ENCODE results near the gene WDR38.

DNA sequence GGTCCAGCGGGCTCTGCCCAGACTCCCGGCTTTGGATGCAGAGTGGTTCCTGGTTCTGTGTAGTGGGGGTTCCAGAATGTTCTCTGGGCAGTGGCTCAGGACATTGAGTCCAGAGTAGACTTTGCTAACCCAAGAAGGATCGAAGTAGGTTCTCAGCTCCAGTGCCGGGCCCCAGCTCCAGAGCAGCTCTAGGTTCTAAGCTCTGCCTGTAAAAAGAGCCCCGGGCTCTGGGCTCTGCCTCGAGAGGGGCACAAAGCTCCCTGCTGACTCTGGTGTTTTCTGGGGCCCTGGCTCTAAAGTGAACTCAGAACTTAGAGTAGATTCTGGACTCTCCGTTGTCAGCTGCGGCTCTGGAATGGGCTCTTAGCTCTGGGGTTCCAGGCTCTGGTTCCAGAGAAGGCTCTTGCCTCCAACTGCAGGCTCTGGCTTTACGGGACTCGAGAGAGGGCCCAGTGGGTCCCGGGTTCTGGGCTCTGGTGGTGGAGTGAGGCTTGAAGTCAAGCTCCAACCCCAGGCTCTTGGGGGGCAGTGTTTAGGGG lies 414 bp downstream of the WDR38 start:
- TF ChIP-seq, protein P1, sequence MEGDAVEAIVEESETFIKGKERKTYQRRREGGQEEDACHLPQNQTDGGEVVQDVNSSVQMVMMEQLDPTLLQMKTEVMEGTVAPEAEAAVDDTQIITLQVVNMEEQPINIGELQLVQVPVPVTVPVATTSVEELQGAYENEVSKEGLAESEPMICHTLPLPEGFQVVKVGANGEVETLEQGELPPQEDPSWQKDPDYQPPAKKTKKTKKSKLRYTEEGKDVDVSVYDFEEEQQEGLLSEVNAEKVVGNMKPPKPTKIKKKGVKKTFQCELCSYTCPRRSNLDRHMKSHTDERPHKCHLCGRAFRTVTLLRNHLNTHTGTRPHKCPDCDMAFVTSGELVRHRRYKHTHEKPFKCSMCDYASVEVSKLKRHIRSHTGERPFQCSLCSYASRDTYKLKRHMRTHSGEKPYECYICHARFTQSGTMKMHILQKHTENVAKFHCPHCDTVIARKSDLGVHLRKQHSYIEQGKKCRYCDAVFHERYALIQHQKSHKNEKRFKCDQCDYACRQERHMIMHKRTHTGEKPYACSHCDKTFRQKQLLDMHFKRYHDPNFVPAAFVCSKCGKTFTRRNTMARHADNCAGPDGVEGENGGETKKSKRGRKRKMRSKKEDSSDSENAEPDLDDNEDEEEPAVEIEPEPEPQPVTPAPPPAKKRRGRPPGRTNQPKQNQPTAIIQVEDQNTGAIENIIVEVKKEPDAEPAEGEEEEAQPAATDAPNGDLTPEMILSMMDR (optimal IDR thresholded peaks at IDR 0.05 in 1 of 3, IDR thresholded peaks at IDR 0.05 in 1 of 3, conservative IDR thresholded peaks at IDR 0.05 in 1 of 3; ENCODE audit: extremely low read depth in 1 of 3, insufficient read depth in 2 of 3, low read length in 3 of 3), result no peak
- TF ChIP-seq EZH2 (IDR thresholded peaks at IDR 0.05; ENCODE audit: low read length), result no peak

All from keratinocyte (primary cell).